T-helper 1 cell (primary cell): Measurements from ENCODE around the gene CACNA2D2.

Experiments used
- DNase-seq, 5 donors: peaks; one replicate each; pipeline ENCODE4 v3.0.0-alpha.2; 2012 to 2020

The CACNA2D2 gene

GRCh38 chr3:50390508-50391224 lies 112.8 kb downstream of the CACNA2D2 start:
- no peak for DNase-seq

DNA sequence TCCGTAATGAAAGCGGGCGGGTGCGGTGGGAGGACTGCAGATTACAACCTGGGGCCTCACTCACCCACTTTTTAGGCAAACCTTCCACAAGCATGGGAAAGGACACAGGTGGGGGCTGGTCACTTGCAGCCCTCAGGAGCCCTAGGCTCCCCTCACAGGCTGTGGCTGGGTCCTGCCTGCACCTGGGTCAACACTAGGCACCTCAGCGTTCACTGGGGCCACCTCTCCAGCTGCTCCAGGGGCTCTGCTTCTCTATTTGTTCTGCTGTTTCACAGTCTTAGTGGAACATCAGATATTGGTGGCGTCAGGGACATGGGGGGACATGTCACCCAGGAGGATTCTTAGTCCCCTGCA lies 114.0 kb downstream of the CACNA2D2 start:
- DNase-seq = no peak

DNA sequence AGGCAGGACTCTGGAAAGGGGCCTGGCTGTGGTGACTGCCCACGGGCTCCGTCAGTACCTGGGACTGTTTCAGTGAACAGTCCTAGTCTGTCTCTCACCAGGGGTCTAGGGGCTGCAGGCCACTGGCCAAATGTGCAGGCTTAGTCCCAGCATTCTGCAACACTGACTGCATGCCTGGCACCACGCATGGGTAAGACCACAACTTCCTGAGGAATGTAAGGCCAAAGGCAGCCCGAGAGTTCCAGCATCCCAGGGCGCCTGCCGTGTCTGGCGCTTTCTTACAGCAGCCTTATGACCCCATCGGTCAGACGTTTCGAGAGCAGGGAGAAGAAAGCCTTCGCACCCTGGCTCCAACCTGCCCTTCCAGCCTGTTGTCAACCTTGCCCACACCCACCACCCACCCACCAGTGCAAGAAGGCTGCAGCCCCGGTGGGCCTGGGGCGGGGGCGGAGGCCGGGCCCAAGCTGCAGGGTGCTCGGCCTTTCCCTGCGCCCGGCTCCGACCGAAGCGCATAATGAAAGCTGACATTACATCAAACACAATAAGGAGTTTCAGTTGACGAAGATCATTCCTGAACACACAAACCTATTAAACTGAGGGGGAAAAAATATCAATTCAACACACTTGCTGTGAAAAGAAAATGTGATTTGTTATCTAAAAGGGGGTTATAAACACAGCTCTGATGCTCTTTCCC lies 114.6 kb downstream of the CACNA2D2 start:
- no peak for DNase-seq

GRCh38 chr3:50388016-50388719 lies 115.3 kb downstream of the CACNA2D2 start:
- DNase-seq = no peak

DNA sequence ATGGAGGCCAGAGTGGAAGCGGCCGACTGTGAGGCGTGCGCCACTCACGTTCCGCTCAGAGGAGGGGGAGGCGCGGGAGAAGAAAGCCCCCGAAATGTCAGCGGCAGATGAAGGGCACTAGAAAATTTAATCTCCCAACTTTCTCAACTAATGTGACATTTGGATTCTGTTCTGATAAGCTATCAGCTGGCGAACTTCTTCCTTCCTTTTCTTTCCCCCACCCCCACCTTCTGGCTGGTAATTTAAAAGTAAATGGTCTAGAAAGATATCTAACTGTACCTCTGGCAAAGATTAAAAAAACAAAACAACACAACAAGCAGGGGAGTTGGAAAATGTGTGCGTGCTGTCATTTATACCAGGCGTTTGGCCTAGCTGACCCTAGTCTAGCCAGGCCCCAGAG lies 117.7 kb downstream of the CACNA2D2 start:
- no peak for DNase-seq

GRCh38 chr3:50383750-50384149 lies 119.7 kb downstream of the CACNA2D2 start:
- no peak for DNase-seq

GRCh38 chr3:50382722-50383121 lies 120.7 kb downstream of the CACNA2D2 start:
- no peak for DNase-seq

- DNase-seq = no peak
Measured at GRCh38 chr3:50381383-50381782, 122.1 kb downstream of the CACNA2D2 start.

DNA sequence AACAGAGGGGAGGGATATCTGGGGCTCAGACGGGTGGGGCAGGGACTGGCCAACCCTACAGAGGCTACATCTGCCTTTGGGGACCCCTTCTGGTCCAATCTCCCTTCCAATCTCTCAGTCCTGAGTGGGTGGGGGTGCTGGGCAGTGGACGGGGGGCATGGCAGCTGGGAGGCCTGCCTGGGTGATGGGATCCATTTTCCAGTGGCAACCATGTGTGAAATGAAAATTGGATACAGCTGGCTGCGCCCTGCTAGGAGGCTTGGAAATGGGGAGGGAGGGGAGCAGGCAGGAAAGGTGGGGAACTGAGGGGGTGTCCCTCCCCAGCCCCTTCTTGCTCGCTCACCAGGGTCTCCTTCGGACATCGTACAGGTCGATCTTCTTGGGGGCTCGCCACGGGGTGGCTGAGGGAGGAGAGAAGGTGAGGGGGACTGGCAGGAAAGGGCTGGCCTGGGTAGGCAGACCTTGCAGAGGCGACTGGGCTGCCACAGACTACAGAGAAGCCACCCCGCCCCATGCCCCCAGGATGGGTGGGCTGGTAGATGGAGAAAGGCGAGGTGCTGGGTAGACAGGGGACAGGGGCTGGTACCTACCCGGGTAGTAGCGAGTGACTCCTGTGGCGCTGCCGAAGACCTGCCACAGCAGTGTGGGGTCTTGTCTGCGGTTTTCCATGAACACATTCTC lies 122.9 kb downstream of the CACNA2D2 start:
- DNase-seq = no peak

GRCh38 chr3:50378757-50379156 lies 124.7 kb downstream of the CACNA2D2 start:
- DNase-seq = no peak

- DNase-seq = no peak
Measured at GRCh38 chr3:50378024-50378423, 125.4 kb downstream of the CACNA2D2 start.

DNA sequence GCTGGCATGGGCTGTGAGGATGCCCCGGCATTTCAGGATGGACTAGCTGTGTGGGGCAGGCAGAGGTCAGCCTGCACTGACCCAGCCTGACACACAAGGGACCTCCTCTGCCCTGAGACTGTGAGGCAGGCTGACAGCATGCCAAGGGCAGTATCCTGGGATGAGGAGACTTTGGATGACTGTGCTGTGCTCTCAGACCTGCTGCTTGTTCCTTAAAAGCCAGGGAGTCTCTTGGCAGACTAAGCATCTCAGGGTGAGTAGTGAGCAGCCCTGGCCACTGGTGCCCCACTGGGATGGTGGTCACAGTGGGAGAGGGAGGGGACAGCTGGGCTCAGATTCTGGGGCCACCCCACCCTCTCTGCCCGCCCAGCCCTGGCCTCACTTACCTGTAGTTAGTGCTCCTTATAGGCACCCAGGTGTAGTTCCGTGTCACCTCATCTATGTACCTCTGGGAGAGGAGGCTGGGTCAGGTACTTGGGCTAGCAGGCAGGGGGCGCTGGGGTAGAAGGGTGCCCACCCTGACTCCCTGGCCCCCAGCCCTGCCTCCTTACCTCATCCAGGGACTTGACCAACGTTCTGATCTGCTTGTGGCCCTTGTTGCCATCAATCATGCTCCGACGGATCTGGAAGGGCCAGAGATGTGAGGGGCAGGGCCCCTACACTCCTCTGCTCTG lies 128.0 kb downstream of the CACNA2D2 start:
- DNase-seq = no peak

GRCh38 chr3:50374363-50375257 lies 128.8 kb downstream of the CACNA2D2 start:
- no peak for DNase-seq

DNA sequence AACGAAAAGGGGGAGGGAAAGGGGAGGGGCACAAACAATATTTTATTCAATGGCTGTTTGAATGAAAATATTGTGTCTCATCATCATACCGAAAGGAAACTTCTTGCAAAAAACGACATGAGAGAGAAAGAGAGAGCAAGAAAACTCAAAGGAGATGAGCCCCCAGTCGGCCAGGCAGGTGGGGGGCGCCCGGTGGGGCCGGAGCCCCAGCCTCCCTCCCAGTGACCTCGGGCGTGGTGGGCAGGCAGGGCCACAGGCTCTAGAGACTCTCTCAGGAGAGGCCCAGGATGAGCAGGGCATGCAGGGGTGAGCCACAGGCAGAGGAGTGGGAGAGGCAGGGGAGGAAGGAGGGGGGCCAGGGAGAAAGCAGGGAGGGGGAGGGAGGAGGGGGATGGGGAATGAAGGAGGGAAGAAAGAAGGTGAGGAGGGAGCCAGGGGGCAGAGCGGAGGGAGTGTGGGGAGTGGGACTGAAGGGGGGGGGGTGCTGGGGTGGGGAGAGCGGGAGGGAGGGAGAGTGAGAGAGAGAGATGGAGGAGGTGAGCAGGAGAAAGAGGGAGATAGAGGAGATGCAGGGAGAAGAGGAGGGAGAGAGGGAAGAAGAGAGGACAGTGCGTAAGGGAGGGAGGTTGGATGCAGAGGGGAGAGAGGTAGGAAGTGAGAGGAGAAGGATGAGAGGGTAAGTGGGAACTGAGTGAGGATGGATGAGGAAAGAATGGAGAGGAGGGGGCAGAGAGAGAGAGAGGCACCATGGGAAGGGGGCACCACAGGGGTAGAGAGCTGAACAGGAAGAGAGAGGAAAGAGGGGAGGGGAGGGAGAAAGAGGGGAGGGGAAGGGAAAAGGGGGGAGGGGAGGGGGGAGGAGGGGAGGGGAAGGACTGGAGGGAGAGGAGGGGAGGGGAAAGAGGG lies 130.0 kb downstream of the CACNA2D2 start:
- no peak for DNase-seq

- no peak for DNase-seq
Measured at GRCh38 chr3:50372349-50372748, 131.1 kb downstream of the CACNA2D2 start.

GRCh38 chr3:50371133-50371685 lies 132.2 kb downstream of the CACNA2D2 start:
- DNase-seq = no peak

DNA sequence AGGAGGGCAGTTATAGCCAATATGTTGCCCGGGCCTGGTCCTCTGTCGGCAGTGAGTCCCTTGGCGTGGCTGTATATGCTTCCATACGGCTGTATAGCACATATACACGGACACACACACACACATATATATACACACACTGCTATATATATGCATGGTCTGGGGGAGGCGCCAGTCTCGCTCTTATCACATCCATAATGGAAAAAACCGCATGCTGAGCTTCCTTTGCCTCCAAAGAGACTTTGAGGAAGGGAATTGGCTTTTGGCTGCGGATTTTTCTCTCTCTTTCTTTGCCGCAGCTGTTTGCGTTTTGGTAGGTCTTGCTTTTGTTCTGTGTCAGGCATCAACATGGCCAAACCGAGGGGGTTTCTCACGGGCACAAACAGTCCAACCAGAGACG lies 132.8 kb downstream of the CACNA2D2 start:
- DNase-seq = no peak

DNA sequence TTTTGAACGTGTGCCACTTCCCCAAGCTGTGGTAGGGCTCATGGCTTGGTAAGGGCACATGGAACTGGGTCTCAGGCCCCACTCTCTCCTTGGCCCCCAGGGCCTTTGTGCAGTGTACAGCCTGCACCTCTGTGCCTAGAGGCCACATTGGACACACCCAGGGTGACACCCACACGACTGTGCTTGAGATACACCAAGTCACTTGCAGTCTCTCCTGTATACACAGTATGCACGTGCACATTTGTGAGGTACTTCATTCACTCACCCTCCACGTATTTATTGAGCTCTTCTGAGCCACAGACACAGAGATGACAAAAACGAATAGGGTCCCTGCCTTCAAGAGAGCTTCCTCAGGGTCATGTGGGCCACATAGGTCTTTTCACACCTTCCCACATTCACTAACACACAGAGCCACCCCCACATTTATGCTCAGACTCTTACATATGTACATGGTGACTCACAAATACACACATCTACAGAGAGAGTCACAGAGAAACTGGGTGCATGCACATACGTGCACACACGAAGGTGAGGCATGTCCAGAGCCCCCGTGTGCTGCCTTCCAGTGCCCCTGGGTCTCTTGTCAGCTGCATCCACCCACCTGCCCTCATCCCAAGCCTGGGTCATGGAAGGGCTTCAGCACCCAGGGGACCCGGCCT lies 134.3 kb downstream of the CACNA2D2 start:
- no peak for DNase-seq

DNA sequence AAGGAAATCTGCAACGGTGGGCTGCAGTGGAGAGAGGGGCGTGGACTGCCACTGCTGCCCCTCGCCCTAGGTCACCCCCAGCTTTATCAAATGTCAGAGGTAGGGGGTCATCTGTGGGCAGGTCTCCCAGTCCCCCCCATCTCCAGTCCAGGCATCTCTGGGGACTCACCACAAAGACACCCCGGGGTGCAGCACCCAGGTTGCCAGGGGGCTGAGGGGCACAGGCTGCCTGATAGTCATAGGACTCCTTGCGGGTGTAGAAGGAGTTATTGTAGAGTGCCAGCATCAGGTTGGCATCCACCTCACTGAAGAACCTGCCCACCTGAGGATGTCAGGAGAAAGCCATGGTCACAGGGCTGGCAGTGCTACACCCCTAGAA lies 137.6 kb downstream of the CACNA2D2 start:
- no peak for DNase-seq
